ENCODE results near the gene ARPIN.

- TF ChIP-seq MED1 (CRISPR knock-in tag; IDR thresholded peaks at IDR 0.05; ENCODE audit: borderline replicate concordance), result no peak
- TF ChIP-seq ARID3A (IDR thresholded peaks at IDR 0.05; ENCODE audit: borderline replicate concordance, low read depth, low read length), result no peak
- no peak for TF ChIP-seq SRF (CRISPR knock-in tag; IDR thresholded peaks at IDR 0.05)
- no peak for TF ChIP-seq ATF7 (IDR thresholded peaks at IDR 0.05)
- no peak for TF ChIP-seq KAT7 (CRISPR knock-in tag; IDR thresholded peaks at IDR 0.05; ENCODE audit: borderline replicate concordance)
- TF ChIP-seq CTCF (IDR thresholded peaks at IDR 0.05 in 2 of 3, conservative IDR thresholded peaks at IDR 0.05 in 1 of 3; ENCODE audit: insufficient read depth in 2 of 3, low read depth in 1 of 3, low read length in 3 of 3), result peak; percentile 45 to 61 (median 55); a peak in 4 of 6 replicates
These were observed 24.4 kb downstream of the ARPIN start for GRCh38 chr15:89888214-89888804.
